ENCODE results near the gene TCF12. TPM values are rescaled to one million over a fixed set of nuclear protein-coding genes. Genes with fewer than 3 reads are reported as not detected.

Gene TCF12
- total and polyA plus RNA-seq, 2 donors (not counting 3 experiments of a cell fraction or from before 2014, with no cell fraction given), result 72.1 to 133 TPM

DNA sequence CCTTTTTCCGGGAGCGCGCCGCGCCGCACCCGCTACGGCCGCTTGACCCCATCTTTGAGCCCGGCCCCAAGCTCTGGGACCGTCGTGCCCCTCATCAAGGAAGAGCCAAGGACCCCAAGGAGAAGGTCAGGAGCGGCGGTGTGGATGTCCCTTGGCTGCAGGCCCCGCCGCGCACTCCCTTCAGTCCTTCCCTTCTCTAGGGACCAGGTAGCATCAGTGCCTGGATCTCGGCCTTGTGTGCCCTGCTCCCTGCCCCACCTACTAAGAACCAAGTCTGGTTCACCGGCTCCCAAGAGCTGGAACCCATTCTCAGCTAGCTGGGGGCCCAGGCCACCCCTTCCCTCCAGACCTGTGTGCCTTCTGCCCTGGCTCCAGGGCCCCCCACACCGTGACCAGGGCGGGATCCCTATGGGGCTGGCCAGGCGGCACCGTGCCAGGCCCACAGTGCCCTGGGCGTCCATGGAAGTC lies 388.5 kb downstream of the TCF12 start:
- FAIRE-seq (no peak), DNase-seq (ENCODE audit: low read depth, low spot score) (peak; percentile 10)
- Histone ChIP-seq H3K9me3 (replicated peaks; ENCODE audit: control insufficient read depth, insufficient read depth, low read length) (no peaks in the 10 kb centered on the region), H4K20me1 (replicated peaks; ENCODE audit: control insufficient read depth, extremely low read depth, insufficient read depth, low read length) (no peaks in the 10 kb centered on the region), H3K4me3 (replicated peaks in 1 of 3; ENCODE audit: insufficient read depth in 1 of 3, low read depth in 1 of 3, low read length in 3 of 3) (peak overlapping the region in 2 of 3 experiments; percentile 35 to 39), H3K79me2 (ENCODE audit: control insufficient read depth, insufficient read depth, low read length) (no peaks in the 10 kb centered on the region), H3K36me3 (ENCODE audit: control insufficient read depth in 2 of 2, extremely low read depth in 1 of 2, insufficient read depth in 2 of 2, low read length in 2 of 2) (no peaks in the 10 kb centered on the region), H3K9ac (replicated peaks; ENCODE audit: extremely low read depth, insufficient read depth, low read length) (peak overlapping the region; percentile 13), H3K27ac (ENCODE audit: insufficient read depth, low read depth, low read length) (no peak overlapping the region), H2AFZ (ENCODE audit: low read depth, low read length) (peak overlapping the region; percentile 97), H3K27me3 (ENCODE audit: control insufficient read depth in 2 of 2, insufficient read depth in 2 of 2, low read length in 2 of 2) (no peaks in the 10 kb centered on the region), H3K4me2 (ENCODE audit: insufficient read depth, low read length) (peak overlapping the region; percentile 24), H3K9me1 (replicated peaks; ENCODE audit: control insufficient read depth, extremely low read depth, insufficient read depth, low read length) (no peaks in the 10 kb centered on the region), H3K4me1 (ENCODE audit: control insufficient read depth, extremely low read depth, insufficient read depth, low read length) (peaks cover 11% of the 10 kb centered on the region)
- ChIA-PET CTCF (interaction anchor here (0.8 to 3.4 kb wide), 23 partner anchors 12 to 816 kb away, joined by 3 to 93 read pairs (median 5); partner anchors contain the start of gene TCF12), POLR2A (no interaction called here)
- dilution Hi-C loops (cut with MboI; ENCODE audit: extremely low pct_ligation_motif_present, low sequenced_read_pairs), result no loop called here
- BruUV-seq (replicated peaks), result no TSS peak
- intact Hi-C loops (cut with micrococcal nuclease), result loop anchor here (1.0 to 5.0 kb wide), 6 partner anchors 31 to 816 kb away; partner anchors contain the start of gene TCF12
- TF ChIP-seq FOS (IDR thresholded peaks at IDR 0.05; ENCODE audit: borderline replicate concordance, insufficient read depth, low read length), result no peak
- TF ChIP-seq, protein P1, sequence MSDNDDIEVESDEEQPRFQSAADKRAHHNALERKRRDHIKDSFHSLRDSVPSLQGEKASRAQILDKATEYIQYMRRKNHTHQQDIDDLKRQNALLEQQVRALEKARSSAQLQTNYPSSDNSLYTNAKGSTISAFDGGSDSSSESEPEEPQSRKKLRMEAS (IDR thresholded peaks at IDR 0.05; ENCODE audit: insufficient read depth, insufficient read length), result no peak
- no peak for TF ChIP-seq POLR2AphosphoS5 (IDR thresholded peaks at IDR 0.05; ENCODE audit: insufficient read depth, low read depth, low read length)
- no peak for TF ChIP-seq MYC (IDR thresholded peaks at IDR 0.05; ENCODE audit: low read depth, low read length)
- no peak for TF ChIP-seq GATA2 (IDR thresholded peaks at IDR 0.05; ENCODE audit: insufficient read depth, insufficient read length, low read depth, low read length)
- no peak for TF ChIP-seq POLR2A (IDR thresholded peaks at IDR 0.05; ENCODE audit: low read depth, low read length)
- no peak for TF ChIP-seq JUN (IDR thresholded peaks at IDR 0.05; ENCODE audit: borderline replicate concordance, insufficient read depth, insufficient read length, low read depth)
- TF ChIP-seq EZH2 (IDR thresholded peaks at IDR 0.05; ENCODE audit: borderline replicate concordance, low read depth, low read length, severe bottlenecking), result no peak
- no peak for TF ChIP-seq CTCF (IDR thresholded peaks at IDR 0.05; ENCODE audit: extremely low read depth in 1 of 2, insufficient read depth in 1 of 2, low read depth in 1 of 2, low read length in 2 of 2)
